PC-3 (cell line): Measurements from ENCODE around the gene KDM7A. TPM values are rescaled to one million over a fixed set of nuclear protein-coding genes. Genes with fewer than 3 reads are reported as not detected.

Experiments used
- ATAC-seq: fragments of 200-7000 bp; cut with Tn5 transposase; 2 replicates; pipeline ENCODE4 v1.9.1; 2020; ENCODE audit warnings: mild to moderate bottlenecking, moderate library complexity
- BruUV-seq: library from RNA; stranded (reverse); fragments of 400-500 nt; replicated peaks from 2 replicates; lab custom pipeline; 2021; lab: Mats Ljungman, UMichigan
- CTCF ChIA-PET: fragments of 300-600 bp; sonication (Branson Sonifier 250); formaldehyde crosslinking; loops from one replicate; lab custom pipeline; 2022; ENCODE audit warnings: antibody characterized with exemption; lab: Charles Lee
- POLR2A ChIA-PET: fragments of 300-600 bp; sonication (Branson Sonifier 250); formaldehyde crosslinking; loops from one replicate; lab custom pipeline; 2022; ENCODE audit warnings: antibody characterized with exemption; ENCODE audit not compliant: unreplicated experiment; lab: Charles Lee
- DNase-seq: peaks from one replicate; pipeline ENCODE4 v3.0.0-alpha.2; 2015
- H2AFZ ChIP-seq: fragments of 300-600 bp; sonication (generic); 2 replicates; pipeline ENCODE4 v1.6.0; 2016; ENCODE audit warnings: antibody characterized with exemption, low read length
- H3F3A ChIP-seq: fragments of 300-600 bp; sonication (generic); one replicate; pipeline ENCODE4 v1.6.0; 2017; ENCODE audit warnings: antibody characterized with exemption, low read length, control low read depth, mild to moderate bottlenecking; ENCODE audit not compliant: unreplicated experiment
- H3K27ac ChIP-seq: fragments of 300-600 bp; sonication (generic); 2 replicates; pipeline ENCODE4 v1.5.1; 2016; ENCODE audit warnings: mild to moderate bottlenecking, low read length
- H3K27me3 ChIP-seq: fragments of 300-600 bp; sonication (generic); 2 replicates; pipeline ENCODE4 v1.6.1; 2016; ENCODE audit warnings: low read length, mixed read lengths
- H3K36me3 ChIP-seq: fragments of 300-600 bp; sonication (generic); 2 replicates; pipeline ENCODE4 v1.6.1; 2016; ENCODE audit warnings: low read depth, mixed run types, low read length, mixed read lengths
- H3K4me1 ChIP-seq: fragments of 300-600 bp; sonication (generic); 2 replicates; pipeline ENCODE4 v1.5.1; 2016; ENCODE audit warnings: low read length; ENCODE audit not compliant: insufficient read depth
- H3K4me2 ChIP-seq: fragments of 300-600 bp; sonication (generic); 2 replicates; pipeline ENCODE4 v1.6.0; 2016; ENCODE audit warnings: low read length
- H3K4me3 ChIP-seq: fragments of 300-600 bp; sonication (generic); 2 replicates; pipeline ENCODE4 v1.5.1; 2016; ENCODE audit warnings: mild to moderate bottlenecking, low read length, mixed read lengths
- H3K79me2 ChIP-seq: fragments of 300-600 bp; sonication (generic); 2 replicates; pipeline ENCODE4 v1.6.1; 2017; ENCODE audit warnings: low read length, mixed read lengths
- H3K9ac ChIP-seq: fragments of 300-600 bp; sonication (generic); 2 replicates; pipeline ENCODE4 v1.6.0; 2016; ENCODE audit warnings: mild to moderate bottlenecking, low read length
- H3K9me2 ChIP-seq: fragments of 300-600 bp; sonication (generic); replicated peaks from 2 replicates; pipeline ENCODE4 v1.6.1; 2016; ENCODE audit warnings: mixed run types, low read length, mixed read lengths
- H3K9me3 ChIP-seq: fragments of 300-600 bp; sonication (generic); 2 replicates; pipeline ENCODE4 v1.6.1; 2016; ENCODE audit warnings: low read length, mixed read lengths
- H4K20me1 ChIP-seq: fragments of 300-600 bp; sonication (generic); 2 replicates; pipeline ENCODE4 v1.6.1; 2016; ENCODE audit warnings: low read length, mixed read lengths
- EZH2 ChIP-seq: fragments of 300-600 bp; sonication (generic); IDR thresholded peaks from one replicate; pipeline ENCODE4 v1.6.1; 2017; ENCODE audit warnings: antibody characterized with exemption, mild to moderate bottlenecking, low read length; ENCODE audit not compliant: unreplicated experiment
- EZH2phosphoT487 ChIP-seq: fragments of 300-600 bp; sonication (generic); IDR thresholded peaks from 2 replicates; pipeline ENCODE4 v1.6.1; 2018; ENCODE audit warnings: mild to moderate bottlenecking, antibody characterized with exemption, low read length, borderline replicate concordance
- intact Hi-C: fragments of 100-400 bp; cut with micrococcal nuclease; formaldehyde crosslinking; loops from 2 replicates; pipeline ENCODE4 v1.9.0; 2023
- total RNA-seq: library from RNA; depleted of rRNA; stranded (reverse); fragments of >200 nt; gene quantifications from 2 replicates; pipeline ENCODE4 v1.2.3, GENCODE V29; 2014
- TF ChIP-seq, protein P1 (sequence below): fragments of 300-600 bp; sonication (generic); conservative IDR thresholded peaks from 2 replicates; pipeline ENCODE4 v1.5.1; 2017; ENCODE audit warnings: antibody characterized with exemption, low read depth, mild to moderate bottlenecking, low read length

The KDM7A gene
- total RNA-seq, 1 experiment from 2014 or later, result 2.8 TPM

DNA sequence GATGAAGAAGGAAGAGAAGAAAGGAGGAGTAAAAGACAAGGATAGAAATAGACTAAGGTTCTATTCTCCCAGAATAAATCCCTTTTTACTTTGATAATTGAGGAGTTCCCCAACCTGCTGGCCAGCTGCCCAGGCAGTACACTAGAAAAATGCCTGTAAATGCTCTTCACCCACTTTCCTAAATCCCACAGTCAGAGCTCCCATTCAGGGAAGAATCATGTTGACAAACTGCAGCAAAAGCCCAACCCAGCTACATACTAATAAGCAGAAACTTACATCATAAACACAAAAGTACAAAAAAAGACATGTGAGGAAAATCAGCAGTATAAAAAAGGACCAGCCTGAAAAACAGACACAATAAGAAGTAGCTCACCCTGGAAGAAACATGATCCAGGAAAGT is 15.8 kb upstream of the KDM7A start:
- ChIA-PET POLR2A (no interaction called here), CTCF (no interaction called here)
- no peak for ATAC-seq

DNA sequence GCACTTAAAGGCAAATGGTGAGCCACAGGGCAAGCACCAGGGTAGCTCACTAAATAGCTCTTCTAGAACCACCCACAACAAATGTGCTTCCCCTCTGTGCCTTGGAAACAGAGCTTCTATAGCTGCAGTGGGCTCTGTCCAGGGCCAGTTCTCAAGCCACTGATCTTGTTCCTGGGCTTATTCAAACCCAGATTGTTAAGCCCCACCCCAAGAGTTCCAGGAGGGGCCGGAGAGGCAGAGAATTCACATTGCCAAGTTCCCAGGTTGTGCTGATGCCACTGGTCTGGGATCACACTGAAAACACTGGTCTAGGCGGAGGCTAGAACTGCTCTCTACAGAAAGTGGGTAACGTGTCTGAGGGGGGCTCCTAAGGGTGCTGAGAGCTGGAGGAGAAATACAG is 15.4 kb upstream of the KDM7A start:
- Histone ChIP-seq H3K9ac (no peak overlapping the region), H3K79me2 (no peaks in the 10 kb centered on the region), H3K4me1 (no peaks in the 10 kb centered on the region), H3K4me2 (no peak overlapping the region), H3K36me3 (no peaks in the 10 kb centered on the region), H3K9me2 (no peaks in the 10 kb centered on the region), H2AFZ (no peak overlapping the region), H3K27me3 (no peaks in the 10 kb centered on the region), H3K9me3 (no peaks in the 10 kb centered on the region), H3F3A (no peaks in the 10 kb centered on the region), H4K20me1 (no peaks in the 10 kb centered on the region), H3K27ac (no peak overlapping the region), H3K4me3 (no peak overlapping the region)
- intact Hi-C loops, result no loop called here
- BruUV-seq, result no TSS peak
- TF ChIP-seq EZH2phosphoT487, result no peak
- TF ChIP-seq, protein P1, sequence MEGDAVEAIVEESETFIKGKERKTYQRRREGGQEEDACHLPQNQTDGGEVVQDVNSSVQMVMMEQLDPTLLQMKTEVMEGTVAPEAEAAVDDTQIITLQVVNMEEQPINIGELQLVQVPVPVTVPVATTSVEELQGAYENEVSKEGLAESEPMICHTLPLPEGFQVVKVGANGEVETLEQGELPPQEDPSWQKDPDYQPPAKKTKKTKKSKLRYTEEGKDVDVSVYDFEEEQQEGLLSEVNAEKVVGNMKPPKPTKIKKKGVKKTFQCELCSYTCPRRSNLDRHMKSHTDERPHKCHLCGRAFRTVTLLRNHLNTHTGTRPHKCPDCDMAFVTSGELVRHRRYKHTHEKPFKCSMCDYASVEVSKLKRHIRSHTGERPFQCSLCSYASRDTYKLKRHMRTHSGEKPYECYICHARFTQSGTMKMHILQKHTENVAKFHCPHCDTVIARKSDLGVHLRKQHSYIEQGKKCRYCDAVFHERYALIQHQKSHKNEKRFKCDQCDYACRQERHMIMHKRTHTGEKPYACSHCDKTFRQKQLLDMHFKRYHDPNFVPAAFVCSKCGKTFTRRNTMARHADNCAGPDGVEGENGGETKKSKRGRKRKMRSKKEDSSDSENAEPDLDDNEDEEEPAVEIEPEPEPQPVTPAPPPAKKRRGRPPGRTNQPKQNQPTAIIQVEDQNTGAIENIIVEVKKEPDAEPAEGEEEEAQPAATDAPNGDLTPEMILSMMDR, result no peak
- no peak for TF ChIP-seq EZH2
- ATAC-seq (no peak), DNase-seq (no peak)
- CTCF ChIA-PET, result no interaction called here
- POLR2A ChIA-PET, result no interaction called here

More for the DNA sequence above, 15.8 kb upstream of the KDM7A start:
- no peak for DNase-seq
- no peaks in the 10 kb centered on the region for H3K9me3 ChIP-seq
- no peak overlapping the region for H3K9ac ChIP-seq
- H3K9me2 ChIP-seq, result no peaks in the 10 kb centered on the region
- no peaks in the 10 kb centered on the region for H3F3A ChIP-seq
- H3K27me3 ChIP-seq, result no peaks in the 10 kb centered on the region
- no peak overlapping the region for H2AFZ ChIP-seq
- TF ChIP-seq, protein P1, result no peak
- TF ChIP-seq EZH2phosphoT487, result no peak
- no peak for TF ChIP-seq EZH2
- intact Hi-C loops, result no loop called here
- no TSS peak for BruUV-seq
- no peaks in the 10 kb centered on the region for H3K79me2 ChIP-seq
- H3K4me2 ChIP-seq, result no peak overlapping the region
- H3K36me3 ChIP-seq, result no peaks in the 10 kb centered on the region
- H3K4me1 ChIP-seq, result no peaks in the 10 kb centered on the region
- H3K27ac ChIP-seq, result no peak overlapping the region
- H4K20me1 ChIP-seq, result no peaks in the 10 kb centered on the region
- H3K4me3 ChIP-seq, result no peak overlapping the region

DNA sequence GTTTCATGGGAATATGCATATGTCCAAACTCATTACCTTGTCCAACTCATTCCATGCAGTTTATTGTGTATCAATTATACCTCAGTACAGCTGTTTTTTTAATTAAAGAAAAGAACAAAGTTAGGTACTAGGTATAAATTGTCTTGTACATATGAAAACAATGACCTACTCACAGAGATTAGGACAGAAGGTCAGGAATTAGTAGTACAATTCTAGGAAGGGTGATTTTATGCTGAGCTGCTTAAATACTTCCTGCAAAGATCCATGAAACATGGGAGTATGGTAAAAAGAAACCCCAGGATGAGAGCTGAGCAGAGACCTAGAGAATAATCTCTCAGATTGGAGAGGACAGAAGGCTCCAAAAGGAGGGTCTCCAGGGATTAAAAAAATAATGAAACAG is 13.8 kb upstream of the KDM7A start:
- Histone ChIP-seq H3K9me3 (no peaks in the 10 kb centered on the region), H3K4me3 (no peak overlapping the region), H3F3A (no peaks in the 10 kb centered on the region), H3K9me2 (no peaks in the 10 kb centered on the region), H2AFZ (no peak overlapping the region), H3K27me3 (0 out of 2 replicates have a peak, but pooled peaks cover 4% of the 10 kb centered on the region), H3K9ac (no peak overlapping the region), H3K36me3 (no peaks in the 10 kb centered on the region), H3K27ac (no peak overlapping the region), H3K79me2 (no peaks in the 10 kb centered on the region), H3K4me1 (no peaks in the 10 kb centered on the region), H4K20me1 (no peaks in the 10 kb centered on the region), H3K4me2 (no peak overlapping the region)
- CTCF ChIA-PET, result no interaction called here
- TF ChIP-seq EZH2phosphoT487 (no peak), EZH2 (no peak)
- TF ChIP-seq, protein P1, result no peak
- BruUV-seq, result no TSS peak
- ATAC-seq (no peak), DNase-seq (no peak)
- POLR2A ChIA-PET, result no interaction called here
- intact Hi-C loops, result no loop called here
